Measurements from ENCODE around the gene ATXN1.
A peak's percentile ranks its signal among the peaks of the same experiment; 100 is the strongest.

The ATXN1 gene

DNA sequence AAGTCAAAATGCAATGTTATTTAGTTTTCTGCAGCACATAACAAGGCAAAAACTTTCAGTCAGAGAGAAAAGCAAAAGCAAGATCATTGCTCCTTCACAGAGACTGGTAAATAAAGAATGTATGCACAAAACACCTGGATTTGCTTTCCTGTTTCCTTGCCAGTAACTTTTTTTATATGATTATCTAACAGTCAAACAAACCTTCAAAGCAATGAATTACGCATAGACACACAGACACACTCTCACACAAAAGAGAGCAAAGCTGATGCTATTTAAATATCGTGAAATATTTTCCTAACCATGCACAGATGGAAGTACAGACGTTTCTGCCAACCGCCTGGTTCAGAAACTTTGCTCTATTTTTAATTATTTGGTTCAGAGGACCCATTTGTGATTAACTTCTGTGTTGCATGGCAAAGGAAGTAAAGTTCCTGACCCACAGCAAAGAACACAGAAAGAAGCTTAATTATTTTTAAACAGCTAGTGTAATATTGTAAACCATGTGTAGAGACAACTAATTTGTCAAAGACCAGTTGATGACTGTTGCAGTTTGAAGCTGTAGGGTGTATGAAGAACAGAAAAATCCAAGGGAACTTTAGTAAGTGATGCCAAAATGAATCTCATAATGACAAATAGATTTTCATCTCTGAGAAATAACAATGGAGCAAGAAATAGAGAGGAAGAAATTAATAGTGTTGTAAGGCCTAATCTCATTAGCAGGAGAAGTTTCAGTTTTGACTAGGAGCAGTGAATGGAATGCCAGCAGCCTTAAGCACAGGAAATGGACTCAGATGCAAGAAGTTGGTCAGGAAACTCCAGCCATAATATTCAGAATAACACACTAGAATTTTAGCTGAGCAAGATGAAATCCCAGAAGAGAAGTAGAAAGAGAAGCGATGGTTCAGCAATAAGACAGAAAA, 24.1 kb downstream of the ATXN1 start:
- H3K4me1 ChIP-seq (ENCODE audit: control insufficient read depth, insufficient read depth, low read length), result peaks cover 55% of the 10 kb centered on the region
- POLR2A ChIA-PET, result no interaction called here
- H3K27ac ChIP-seq (ENCODE audit: extremely low read depth, low read depth, low read length), result no peak overlapping the region
- H3K9me3 ChIP-seq (ENCODE audit: control insufficient read depth, insufficient read depth, low read depth, low read length), result no peaks in the 10 kb centered on the region
- TF ChIP-seq SCRT1 (tag by site-specific recombination; IDR thresholded peaks at IDR 0.05; ENCODE audit: borderline replicate concordance), result no peak
- TF ChIP-seq ZNF416 (tag by site-specific recombination; IDR thresholded peaks at IDR 0.05), result no peak
- no peak for TF ChIP-seq ZNF664 (tag by site-specific recombination; IDR thresholded peaks at IDR 0.05)
- no peak for TF ChIP-seq TRIM28 (IDR thresholded peaks at IDR 0.05; ENCODE audit: borderline replicate concordance, low read length)
- no peak for TF ChIP-seq ZNF114 (tag by site-specific recombination; IDR thresholded peaks at IDR 0.05)
- no peak for TF ChIP-seq ZBTB48 (tag by site-specific recombination; IDR thresholded peaks at IDR 0.05)
- TF ChIP-seq KLF7 (tag by site-specific recombination; IDR thresholded peaks at IDR 0.05; ENCODE audit: borderline replicate concordance), result no peak
- TF ChIP-seq, protein P1, sequence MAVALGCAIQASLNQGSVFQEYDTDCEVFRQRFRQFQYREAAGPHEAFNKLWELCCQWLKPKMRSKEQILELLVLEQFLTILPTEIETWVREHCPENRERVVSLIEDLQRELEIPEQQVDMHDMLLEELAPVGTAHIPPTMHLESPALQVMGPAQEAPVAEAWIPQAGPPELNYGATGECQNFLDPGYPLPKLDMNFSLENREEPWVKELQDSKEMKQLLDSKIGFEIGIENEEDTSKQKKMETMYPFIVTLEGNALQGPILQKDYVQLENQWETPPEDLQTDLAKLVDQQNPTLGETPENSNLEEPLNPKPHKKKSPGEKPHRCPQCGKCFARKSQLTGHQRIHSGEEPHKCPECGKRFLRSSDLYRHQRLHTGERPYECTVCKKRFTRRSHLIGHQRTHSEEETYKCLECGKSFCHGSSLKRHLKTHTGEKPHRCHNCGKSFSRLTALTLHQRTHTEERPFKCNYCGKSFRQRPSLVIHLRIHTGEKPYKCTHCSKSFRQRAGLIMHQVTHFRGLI (tag by site-specific recombination; IDR thresholded peaks at IDR 0.05), result no peak
- TF ChIP-seq ZNF24 (tag by site-specific recombination; IDR thresholded peaks at IDR 0.05), result no peak
- no peak for TF ChIP-seq ZNF266 (tag by site-specific recombination; IDR thresholded peaks at IDR 0.05; ENCODE audit: low read depth)
- no peak for TF ChIP-seq ZNF423 (tag by site-specific recombination; IDR thresholded peaks at IDR 0.05)
- TF ChIP-seq ZNF645 (tag by site-specific recombination; IDR thresholded peaks at IDR 0.05), result no peak
- no peak for TF ChIP-seq ZEB2 (tag by site-specific recombination; IDR thresholded peaks at IDR 0.05)
- no peak for TF ChIP-seq ZNF610 (tag by site-specific recombination; IDR thresholded peaks at IDR 0.05; ENCODE audit: borderline replicate concordance)
- peaks cover 0 to 4% of the 10 kb centered on the region in 2 experiments; a peak in 2 of 3 replicates for H3K36me3 ChIP-seq (ENCODE audit: control insufficient read depth in 2 of 2, insufficient read depth in 1 of 2, low read length in 2 of 2)
- CTCF ChIA-PET, result interaction anchor here (0.6 to 2.4 kb wide), 5 partner anchors 8 to 944 kb away, joined by 3 to 7 read pairs (median 3); no protein-coding TSS in a partner anchor
- no peak overlapping the region for H3K4me3 ChIP-seq (ENCODE audit: low read depth, low read length)

DNA sequence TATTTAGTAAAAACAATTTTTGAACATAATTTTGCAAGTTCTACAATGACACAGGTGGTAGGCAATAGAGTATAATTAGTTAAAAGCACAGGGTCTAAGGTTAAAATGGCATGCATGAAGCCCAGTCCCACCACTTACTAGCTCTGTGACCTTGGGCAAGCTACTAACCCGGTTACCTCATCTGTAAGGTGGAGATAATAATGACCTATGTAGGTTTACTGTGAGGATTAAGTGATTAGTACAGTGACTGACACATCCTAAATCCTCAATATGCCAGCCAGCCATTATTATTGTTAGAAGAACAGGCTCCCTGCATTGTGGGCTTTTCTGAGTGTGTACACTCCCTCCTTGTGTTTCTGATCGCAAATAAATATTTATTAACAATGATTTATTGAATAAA, 26.2 kb downstream of the ATXN1 start:
- ChIA-PET POLR2A (no interaction called here), CTCF (interaction anchor here (0.7 kb wide), 2 partner anchors 424 to 1920 kb away, joined by 3 read pairs; no protein-coding TSS in a partner anchor)
- H3K9me3 ChIP-seq (ENCODE audit: control insufficient read depth, insufficient read depth, low read depth, low read length), result no peaks in the 10 kb centered on the region
- peaks cover 60% of the 10 kb centered on the region for H3K4me1 ChIP-seq (ENCODE audit: control insufficient read depth, insufficient read depth, low read length)
- no peak overlapping the region for H3K4me3 ChIP-seq (ENCODE audit: low read depth, low read length)
- peaks cover 0 to 4% of the 10 kb centered on the region in 2 experiments; a peak in 2 of 3 replicates for H3K36me3 ChIP-seq (ENCODE audit: control insufficient read depth in 2 of 2, insufficient read depth in 1 of 2, low read length in 2 of 2)
- H3K27ac ChIP-seq (ENCODE audit: extremely low read depth, low read depth, low read length), result no peak overlapping the region
- TF ChIP-seq ZEB2 (tag by site-specific recombination; IDR thresholded peaks at IDR 0.05) (0 out of 2 replicates have a peak, but pooled peaks have one; percentile 23), OSR2 (tag by site-specific recombination; IDR thresholded peaks at IDR 0.05) (peak; percentile 57; the same call in 1 of the 2 replicates), ZNF558 (tag by site-specific recombination; IDR thresholded peaks at IDR 0.05) (no peak), IKZF3 (tag by site-specific recombination; IDR thresholded peaks at IDR 0.05) (no peak), ATF2 (tag by site-specific recombination; IDR thresholded peaks at IDR 0.05; ENCODE audit: low read depth) (peak; percentile 10; the same call in 1 of the 2 replicates), MEIS1 (CRISPR knock-in tag; IDR thresholded peaks at IDR 0.05; ENCODE audit: borderline replicate concordance) (no peak), ZNF266 (tag by site-specific recombination; IDR thresholded peaks at IDR 0.05; ENCODE audit: low read depth) (no peak), ZNF530 (tag by site-specific recombination; IDR thresholded peaks at IDR 0.05; ENCODE audit: low read depth) (no peak), KLF16 (tag by site-specific recombination; IDR thresholded peaks at IDR 0.05) (no peak)
- TF ChIP-seq, protein P2, sequence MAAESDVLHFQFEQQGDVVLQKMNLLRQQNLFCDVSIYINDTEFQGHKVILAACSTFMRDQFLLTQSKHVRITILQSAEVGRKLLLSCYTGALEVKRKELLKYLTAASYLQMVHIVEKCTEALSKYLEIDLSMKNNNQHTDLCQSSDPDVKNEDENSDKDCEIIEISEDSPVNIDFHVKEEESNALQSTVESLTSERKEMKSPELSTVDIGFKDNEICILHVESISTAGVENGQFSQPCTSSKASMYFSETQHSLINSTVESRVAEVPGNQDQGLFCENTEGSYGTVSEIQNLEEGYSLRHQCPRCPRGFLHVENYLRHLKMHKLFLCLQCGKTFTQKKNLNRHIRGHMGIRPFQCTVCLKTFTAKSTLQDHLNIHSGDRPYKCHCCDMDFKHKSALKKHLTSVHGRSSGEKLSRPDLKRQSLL (tag by site-specific recombination; IDR thresholded peaks at IDR 0.05), result no peak
- TF ChIP-seq, protein P3, sequence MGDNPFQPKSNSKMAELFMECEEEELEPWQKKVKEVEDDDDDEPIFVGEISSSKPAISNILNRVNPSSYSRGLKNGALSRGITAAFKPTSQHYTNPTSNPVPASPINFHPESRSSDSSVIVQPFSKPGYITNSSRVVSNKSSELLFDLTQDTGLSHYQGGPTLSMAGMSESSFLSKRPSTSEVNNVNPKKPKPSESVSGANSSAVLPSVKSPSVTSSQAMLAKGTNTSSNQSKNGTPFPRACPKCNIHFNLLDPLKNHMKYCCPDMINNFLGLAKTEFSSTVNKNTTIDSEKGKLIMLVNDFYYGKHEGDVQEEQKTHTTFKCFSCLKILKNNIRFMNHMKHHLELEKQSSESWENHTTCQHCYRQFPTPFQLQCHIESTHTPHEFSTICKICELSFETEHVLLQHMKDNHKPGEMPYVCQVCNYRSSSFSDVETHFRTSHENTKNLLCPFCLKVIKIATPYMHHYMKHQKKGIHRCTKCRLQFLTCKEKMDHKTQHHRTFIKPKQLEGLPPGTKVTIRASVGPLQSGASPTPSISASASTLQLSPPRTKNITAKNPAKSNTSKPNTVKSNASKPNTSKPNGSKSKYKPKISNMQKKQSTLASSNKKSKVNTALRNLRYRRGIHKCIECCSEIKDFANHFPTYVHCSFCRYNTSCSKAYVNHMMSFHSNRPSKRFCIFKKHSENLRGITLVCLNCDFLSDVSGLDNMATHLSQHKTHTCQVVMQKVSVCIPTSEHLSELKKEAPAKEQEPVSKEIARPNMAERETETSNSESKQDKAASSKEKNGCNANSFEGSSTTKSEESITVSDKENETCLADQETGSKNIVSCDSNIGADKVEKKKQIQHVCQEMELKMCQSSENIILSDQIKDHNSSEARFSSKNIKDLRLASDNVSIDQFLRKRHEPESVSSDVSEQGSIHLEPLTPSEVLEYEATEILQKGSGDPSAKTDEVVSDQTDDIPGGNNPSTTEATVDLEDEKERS (tag by site-specific recombination; IDR thresholded peaks at IDR 0.05), result no peak
- TF ChIP-seq, protein P1 (tag by site-specific recombination; IDR thresholded peaks at IDR 0.05), result no peak
